ENCODE results near the gene CCDC92.

GRCh38 chr12:123916729-123917128 is 55.9 kb downstream of the CCDC92 start:
- TF ChIP-seq CTCF (IDR thresholded peaks at IDR 0.05; ENCODE audit: extremely low read depth in 1 of 2, insufficient read depth in 1 of 2, low read depth in 1 of 2, low read length in 2 of 2) (no peak), POLR2A (IDR thresholded peaks at IDR 0.05; ENCODE audit: low read depth, low read length) (no peak), EZH2 (IDR thresholded peaks at IDR 0.05; ENCODE audit: borderline replicate concordance, low read depth, low read length, severe bottlenecking) (no peak)
